Measurements from ENCODE around the gene MAMDC2. TPM values are rescaled to one million over a fixed set of nuclear protein-coding genes. Genes with fewer than 3 reads are reported as not detected.

MAMDC2 gene
- total and polyA plus RNA-seq, 2 donors (not counting 1 experiment from before 2014, with no cell fraction given): 14.4 to 23.0 TPM

DNA sequence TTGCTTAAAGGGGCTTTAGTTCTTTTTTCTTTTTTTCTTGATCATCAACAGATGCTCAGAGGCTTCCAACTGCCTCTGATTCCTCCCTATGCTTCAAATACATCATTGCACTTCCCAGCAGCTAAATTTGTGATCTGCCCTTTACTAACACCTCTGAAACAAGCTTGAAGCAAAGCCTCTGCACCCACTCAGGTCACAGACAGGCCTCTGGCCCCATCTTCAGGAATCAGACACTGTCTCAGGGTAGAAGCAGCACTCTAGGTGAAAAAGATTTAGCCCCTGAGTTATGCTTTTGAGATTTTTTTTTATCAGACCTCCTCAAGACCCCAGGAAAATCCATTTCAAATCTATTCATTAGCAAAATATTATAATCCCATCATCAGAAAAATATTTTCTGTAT is 91.5 kb downstream of the MAMDC2 start:
- H4K20me1 ChIP-seq (ENCODE audit: control insufficient read depth, extremely low read depth, insufficient read depth, low read length): no peaks in the 10 kb centered on the region
- H3K79me2 ChIP-seq (ENCODE audit: control insufficient read depth, insufficient read depth, low read length): no peaks in the 10 kb centered on the region
- H3K36me3 ChIP-seq (ENCODE audit: control insufficient read depth, insufficient read depth, low read length): no peaks in the 10 kb centered on the region
- no peaks in the 10 kb centered on the region for H3K9me3 ChIP-seq (ENCODE audit: control insufficient read depth, insufficient read depth, low read depth, low read length)
- no peak overlapping the region for H2AFZ ChIP-seq (ENCODE audit: low read length)
- DNase-seq (ENCODE audit: low read depth in 2 of 2): peak in 1 of 2 donors; percentile 18
- TF ChIP-seq CTCF (conservative IDR thresholded peaks at IDR 0.05 in 1 of 2, IDR thresholded peaks at IDR 0.05 in 1 of 2; ENCODE audit: low read depth in 1 of 2, low read length in 2 of 2) (no peak), EZH2 (IDR thresholded peaks at IDR 0.05; ENCODE audit: low read length, missing control alignments) (no peak)
- no peaks in the 10 kb centered on the region for H3K27me3 ChIP-seq (ENCODE audit: control insufficient read depth, insufficient read depth, low read length)
- no peak overlapping the region for H3K27ac ChIP-seq (ENCODE audit: insufficient read depth, low read length)
- H3K4me3 ChIP-seq (replicated peaks in 1 of 4; ENCODE audit: control extremely low read depth in 1 of 4, insufficient read depth in 1 of 4, low read depth in 3 of 4, low read length in 4 of 4): no peak overlapping the region
- H3K9ac ChIP-seq (ENCODE audit: insufficient read depth, low read length): no peak overlapping the region
- H3K4me2 ChIP-seq (ENCODE audit: extremely low read depth, insufficient read depth, low read length): no peak overlapping the region
- peaks cover 5% of the 10 kb centered on the region for H3K4me1 ChIP-seq (ENCODE audit: control insufficient read depth, extremely low read depth, insufficient read depth, low read length)

DNA sequence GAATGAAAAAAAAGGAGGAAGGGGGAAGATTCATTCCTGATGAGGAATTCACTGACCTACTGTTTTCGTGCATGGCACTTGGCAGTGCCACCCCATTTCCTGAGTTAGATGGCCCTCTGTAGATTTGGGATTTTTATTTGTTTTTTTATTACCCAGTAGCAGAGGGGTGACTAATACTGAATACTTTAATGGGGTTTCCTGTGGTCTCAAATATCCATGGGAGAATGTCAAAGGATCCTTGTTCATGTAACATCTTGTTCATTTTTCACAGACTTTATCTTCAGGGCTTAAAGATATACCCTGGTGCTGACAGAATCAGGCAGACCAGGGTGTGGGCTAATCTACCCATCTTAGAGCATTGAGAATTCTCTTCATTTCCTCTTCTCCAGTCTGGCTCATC is 93.0 kb downstream of the MAMDC2 start:
- H3K27me3 ChIP-seq (ENCODE audit: control insufficient read depth, insufficient read depth, low read length): no peaks in the 10 kb centered on the region
- H3K27ac ChIP-seq (ENCODE audit: insufficient read depth, low read length): no peak overlapping the region
- DNase-seq (ENCODE audit: low read depth in 2 of 2): peak; percentile 15 to 62

DNA sequence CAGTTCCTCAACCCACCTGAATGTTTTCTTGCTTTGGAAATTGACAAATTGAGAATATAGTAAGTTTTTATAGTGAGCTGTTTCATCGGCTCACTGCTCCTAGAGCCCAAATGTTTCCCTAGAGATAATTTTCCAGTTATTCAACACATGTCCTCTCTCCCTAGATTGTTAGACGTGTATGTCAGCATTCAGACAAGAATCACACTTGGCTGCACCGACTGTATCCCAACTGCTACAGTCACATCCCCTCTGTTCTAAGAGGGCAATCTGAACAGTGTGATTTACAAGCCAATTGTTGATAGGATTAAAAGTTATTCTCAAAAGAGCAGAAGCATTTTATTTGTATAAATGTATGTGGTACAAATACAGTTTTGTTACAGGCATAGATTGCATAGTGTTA is 93.9 kb downstream of the MAMDC2 start:
- no peak overlapping the region for H3K4me2 ChIP-seq (ENCODE audit: extremely low read depth, insufficient read depth, low read length)
- H2AFZ ChIP-seq (ENCODE audit: low read length): no peak overlapping the region
- no peaks in the 10 kb centered on the region for H3K9me3 ChIP-seq (ENCODE audit: control insufficient read depth, insufficient read depth, low read depth, low read length)
- H3K4me3 ChIP-seq (replicated peaks in 1 of 4; ENCODE audit: control extremely low read depth in 1 of 4, insufficient read depth in 1 of 4, low read depth in 3 of 4, low read length in 4 of 4): no peak overlapping the region
- peaks cover 5% of the 10 kb centered on the region for H3K4me1 ChIP-seq (ENCODE audit: control insufficient read depth, extremely low read depth, insufficient read depth, low read length)
- H3K9ac ChIP-seq (ENCODE audit: insufficient read depth, low read length): no peak overlapping the region
- H3K27ac ChIP-seq (ENCODE audit: insufficient read depth, low read length): no peak overlapping the region
- no peaks in the 10 kb centered on the region for H3K27me3 ChIP-seq (ENCODE audit: control insufficient read depth, insufficient read depth, low read length)
- TF ChIP-seq CTCF (conservative IDR thresholded peaks at IDR 0.05 in 1 of 2, IDR thresholded peaks at IDR 0.05 in 1 of 2; ENCODE audit: low read depth in 1 of 2, low read length in 2 of 2) (no peak), EZH2 (IDR thresholded peaks at IDR 0.05; ENCODE audit: low read length, missing control alignments) (no peak)
- DNase-seq (ENCODE audit: low read depth in 2 of 2): peak in 1 of 2 donors; percentile 28
- no peaks in the 10 kb centered on the region for H3K79me2 ChIP-seq (ENCODE audit: control insufficient read depth, insufficient read depth, low read length)
- H3K36me3 ChIP-seq (ENCODE audit: control insufficient read depth, insufficient read depth, low read length): no peaks in the 10 kb centered on the region
- no peaks in the 10 kb centered on the region for H4K20me1 ChIP-seq (ENCODE audit: control insufficient read depth, extremely low read depth, insufficient read depth, low read length)

More for the DNA sequence above, 93.0 kb downstream of the MAMDC2 start:
- Histone ChIP-seq H3K9me3 (ENCODE audit: control insufficient read depth, insufficient read depth, low read depth, low read length) (no peaks in the 10 kb centered on the region), H3K4me3 (replicated peaks in 1 of 4; ENCODE audit: control extremely low read depth in 1 of 4, insufficient read depth in 1 of 4, low read depth in 3 of 4, low read length in 4 of 4) (no peak overlapping the region), H3K9ac (ENCODE audit: insufficient read depth, low read length) (no peak overlapping the region), H3K36me3 (ENCODE audit: control insufficient read depth, insufficient read depth, low read length) (no peaks in the 10 kb centered on the region), H4K20me1 (ENCODE audit: control insufficient read depth, extremely low read depth, insufficient read depth, low read length) (no peaks in the 10 kb centered on the region), H3K4me1 (ENCODE audit: control insufficient read depth, extremely low read depth, insufficient read depth, low read length) (peaks cover 5% of the 10 kb centered on the region), H2AFZ (ENCODE audit: low read length) (no peak overlapping the region), H3K4me2 (ENCODE audit: extremely low read depth, insufficient read depth, low read length) (no peak overlapping the region), H3K79me2 (ENCODE audit: control insufficient read depth, insufficient read depth, low read length) (no peaks in the 10 kb centered on the region)
- TF ChIP-seq EZH2 (IDR thresholded peaks at IDR 0.05; ENCODE audit: low read length, missing control alignments) (no peak), CTCF (conservative IDR thresholded peaks at IDR 0.05 in 1 of 2, IDR thresholded peaks at IDR 0.05 in 1 of 2; ENCODE audit: low read depth in 1 of 2, low read length in 2 of 2) (no peak)
